LNCaP clone FGC (cell line): ENCODE results near the gene NTNG1.

Source experiments
- DNase-seq: peaks from one replicate; pipeline ENCODE4 v3.0.0-alpha.2; 2011; ENCODE audit warnings: low read depth
- H3K4me3 ChIP-seq: 2 replicates; pipeline ENCODE4 v1.5.1; 2011; ENCODE audit warnings: mild to moderate bottlenecking, low read depth, low read length, control low read depth
- TF ChIP-seq, protein P1 (sequence below): IDR thresholded peaks from 2 replicates; pipeline ENCODE4 v1.5.1; 2012; ENCODE audit warnings: mild to moderate bottlenecking; ENCODE audit not compliant: control insufficient read depth, insufficient read depth; ENCODE audit errors: extremely low read depth

NTNG1 gene

DNA sequence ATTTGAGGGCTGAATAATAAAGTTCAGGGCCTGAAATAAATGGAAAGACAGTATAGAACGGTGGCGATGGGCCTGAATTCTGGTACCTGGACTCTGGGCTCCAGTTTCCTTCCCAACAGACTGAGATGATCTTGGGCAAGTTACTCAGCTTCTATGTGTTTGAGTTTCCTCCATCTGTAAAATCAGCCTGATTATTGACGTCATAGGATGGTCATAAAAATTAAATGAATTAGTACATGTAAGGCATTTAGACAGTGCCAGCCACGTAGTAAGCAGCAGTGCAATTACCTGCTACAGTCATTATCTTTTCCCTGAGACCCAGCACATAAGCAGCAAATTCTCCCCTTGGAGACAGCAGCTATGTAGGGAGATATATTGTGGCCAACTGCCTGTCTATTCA is 260.9 kb downstream of the NTNG1 start:
- no peak overlapping the region for H3K4me3 ChIP-seq
- no peak for DNase-seq
- TF ChIP-seq, protein P1, sequence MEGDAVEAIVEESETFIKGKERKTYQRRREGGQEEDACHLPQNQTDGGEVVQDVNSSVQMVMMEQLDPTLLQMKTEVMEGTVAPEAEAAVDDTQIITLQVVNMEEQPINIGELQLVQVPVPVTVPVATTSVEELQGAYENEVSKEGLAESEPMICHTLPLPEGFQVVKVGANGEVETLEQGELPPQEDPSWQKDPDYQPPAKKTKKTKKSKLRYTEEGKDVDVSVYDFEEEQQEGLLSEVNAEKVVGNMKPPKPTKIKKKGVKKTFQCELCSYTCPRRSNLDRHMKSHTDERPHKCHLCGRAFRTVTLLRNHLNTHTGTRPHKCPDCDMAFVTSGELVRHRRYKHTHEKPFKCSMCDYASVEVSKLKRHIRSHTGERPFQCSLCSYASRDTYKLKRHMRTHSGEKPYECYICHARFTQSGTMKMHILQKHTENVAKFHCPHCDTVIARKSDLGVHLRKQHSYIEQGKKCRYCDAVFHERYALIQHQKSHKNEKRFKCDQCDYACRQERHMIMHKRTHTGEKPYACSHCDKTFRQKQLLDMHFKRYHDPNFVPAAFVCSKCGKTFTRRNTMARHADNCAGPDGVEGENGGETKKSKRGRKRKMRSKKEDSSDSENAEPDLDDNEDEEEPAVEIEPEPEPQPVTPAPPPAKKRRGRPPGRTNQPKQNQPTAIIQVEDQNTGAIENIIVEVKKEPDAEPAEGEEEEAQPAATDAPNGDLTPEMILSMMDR = no peak

DNA sequence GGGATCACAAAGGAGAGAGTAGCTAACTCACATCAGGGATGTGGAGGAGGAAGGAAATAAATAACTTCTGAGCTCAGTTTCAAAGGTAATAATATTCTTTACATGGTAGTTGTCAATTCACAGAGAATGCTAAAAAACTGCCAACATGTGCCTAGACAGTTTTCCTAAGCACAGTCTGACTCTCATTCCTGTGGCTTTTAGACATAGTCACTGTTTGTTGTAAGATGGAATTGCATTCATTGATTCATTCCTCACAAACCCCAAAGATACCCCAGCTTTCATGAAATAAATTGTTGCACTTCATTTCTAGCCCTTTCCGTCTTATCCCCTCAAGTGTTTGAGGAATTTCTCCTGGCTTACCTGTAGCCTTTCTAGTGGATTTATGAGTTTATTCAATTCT is 263.9 kb downstream of the NTNG1 start:
- DNase-seq = no peak
- H3K4me3 ChIP-seq = no peak overlapping the region
- TF ChIP-seq, protein P1 = no peak

DNA sequence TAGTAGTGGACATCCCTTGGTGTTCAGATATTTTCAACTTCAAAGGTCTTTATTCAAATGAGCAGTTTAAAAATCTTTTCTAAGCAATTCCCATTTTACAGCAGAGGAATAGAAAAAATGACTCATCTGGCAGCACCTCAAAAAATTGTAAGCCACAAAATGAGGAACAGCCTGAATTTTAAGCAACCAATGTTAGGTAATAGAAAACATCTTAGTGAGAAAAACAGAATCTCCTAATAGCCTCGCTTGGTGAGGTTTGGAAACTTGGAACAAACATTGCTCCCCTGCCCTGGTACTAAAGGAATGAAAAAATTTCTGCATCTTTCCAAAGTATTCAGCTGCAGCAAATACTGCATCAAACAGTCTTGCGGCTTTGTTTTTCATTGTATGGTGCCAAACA is 264.4 kb downstream of the NTNG1 start:
- no peak for DNase-seq
- TF ChIP-seq, protein P1 = no peak
- no peak overlapping the region for H3K4me3 ChIP-seq

DNA sequence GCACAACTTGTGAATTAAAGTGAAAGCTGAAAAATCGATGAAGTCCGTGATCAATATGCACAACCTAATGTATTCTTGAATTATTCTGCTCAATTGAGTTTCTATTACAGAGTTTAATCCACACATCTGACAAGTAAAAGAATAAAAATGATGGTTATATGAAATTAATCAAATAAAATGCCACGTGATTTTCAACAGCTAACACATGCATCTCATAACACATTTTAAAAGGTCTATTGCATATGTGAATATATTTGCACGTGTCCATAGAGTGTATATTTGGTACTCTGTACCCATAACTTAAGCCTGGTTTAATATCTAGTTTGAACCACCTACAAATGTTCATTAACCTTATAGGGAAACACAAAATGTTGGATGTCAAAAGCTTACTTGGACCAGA is 266.2 kb downstream of the NTNG1 start:
- TF ChIP-seq, protein P1 = no peak
- no peak overlapping the region for H3K4me3 ChIP-seq
- DNase-seq = no peak

DNA sequence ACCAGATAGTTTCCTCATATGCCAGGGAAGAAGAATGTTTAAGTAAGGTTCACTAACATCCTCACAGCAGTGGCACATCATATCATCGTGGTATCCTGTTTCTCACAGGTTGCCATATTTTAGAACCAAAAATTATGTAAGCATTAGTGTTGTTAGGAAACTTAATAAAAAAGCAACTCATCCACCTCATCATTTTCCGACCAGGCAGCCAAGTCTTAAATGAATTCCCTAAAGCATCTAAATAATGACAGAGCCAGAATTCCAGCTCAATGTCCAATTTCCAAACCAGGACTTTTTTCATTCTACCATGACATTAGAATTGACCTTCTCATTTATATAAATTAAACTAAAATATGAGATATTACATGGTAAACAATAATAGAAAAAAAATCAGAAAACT is 272.7 kb downstream of the NTNG1 start:
- DNase-seq = no peak
- TF ChIP-seq, protein P1 = no peak
- H3K4me3 ChIP-seq = no peak overlapping the region

DNA sequence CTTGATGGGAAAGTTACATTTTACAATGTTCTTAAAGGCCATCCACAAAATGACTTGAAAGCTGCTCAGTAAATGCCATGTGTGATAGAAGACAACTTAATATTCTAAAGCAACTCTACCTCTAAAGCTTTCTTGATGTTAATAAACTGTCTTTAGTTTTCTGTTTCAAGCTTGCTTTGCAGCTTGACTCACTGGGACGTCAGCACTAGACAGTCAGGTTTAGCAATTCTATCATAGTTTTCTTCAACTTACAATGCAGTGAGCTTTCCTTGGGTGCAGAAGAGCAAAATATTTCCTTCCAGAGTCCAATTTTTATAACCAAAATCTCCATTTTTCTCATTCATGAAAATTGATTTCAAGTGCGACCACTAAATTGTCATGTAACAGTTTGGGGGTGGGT is 273.1 kb downstream of the NTNG1 start:
- no peak overlapping the region; the same call in 1 of the 2 replicates for H3K4me3 ChIP-seq
- DNase-seq = no peak
- TF ChIP-seq, protein P1 = no peak

DNA sequence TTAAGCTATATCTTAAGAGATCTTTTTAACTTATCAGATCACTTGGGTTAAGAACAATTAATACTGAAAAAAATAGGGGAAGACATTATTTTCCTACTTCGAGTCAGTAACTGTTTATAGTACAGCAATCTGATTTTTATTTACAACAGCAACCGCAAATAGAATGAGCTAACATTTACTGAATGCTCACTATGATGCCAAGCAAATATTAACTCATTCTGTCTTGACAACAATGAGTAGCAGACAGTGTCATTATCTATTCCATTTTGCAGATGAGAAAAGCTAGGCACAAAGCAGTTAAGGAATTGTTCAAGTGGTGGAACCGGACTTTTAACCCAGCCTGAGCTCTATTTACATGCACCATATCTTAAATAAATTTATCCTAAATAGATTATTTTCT is 273.7 kb downstream of the NTNG1 start:
- TF ChIP-seq, protein P1 = no peak
- H3K4me3 ChIP-seq = no peak overlapping the region; the same call in 1 of the 2 replicates
- peak; percentile 87 for DNase-seq
